T-helper 2 cell treated with Interferon-gamma antibody and Interleukin-4, amounts not matched to agents 100 ng/mL and 5 ng/mL, for 36 hours (primary cell): ENCODE measurements around the gene PLCB1. TPM values are rescaled to one million over a fixed set of nuclear protein-coding genes. Genes with fewer than 3 reads are reported as not detected.
"Not testable (repeated sequence)": the region's sequence is repeated elsewhere in the genome, so short reads cannot be mapped to it uniquely, and the experiment has no call there.

Experiments
- intact Hi-C: fragments of 100-400 bp; cut with micrococcal nuclease; formaldehyde crosslinking; loops from one replicate; pipeline ENCODE4 v1.15.1; 2023
- total RNA-seq: library from RNA; stranded (reverse); gene quantifications from 2 replicates; pipeline ENCODE4 v1.2.3, GENCODE V29; 2022

The PLCB1 gene
- total RNA-seq, 1 donor from 2014 or later, result 0.75 TPM

DNA sequence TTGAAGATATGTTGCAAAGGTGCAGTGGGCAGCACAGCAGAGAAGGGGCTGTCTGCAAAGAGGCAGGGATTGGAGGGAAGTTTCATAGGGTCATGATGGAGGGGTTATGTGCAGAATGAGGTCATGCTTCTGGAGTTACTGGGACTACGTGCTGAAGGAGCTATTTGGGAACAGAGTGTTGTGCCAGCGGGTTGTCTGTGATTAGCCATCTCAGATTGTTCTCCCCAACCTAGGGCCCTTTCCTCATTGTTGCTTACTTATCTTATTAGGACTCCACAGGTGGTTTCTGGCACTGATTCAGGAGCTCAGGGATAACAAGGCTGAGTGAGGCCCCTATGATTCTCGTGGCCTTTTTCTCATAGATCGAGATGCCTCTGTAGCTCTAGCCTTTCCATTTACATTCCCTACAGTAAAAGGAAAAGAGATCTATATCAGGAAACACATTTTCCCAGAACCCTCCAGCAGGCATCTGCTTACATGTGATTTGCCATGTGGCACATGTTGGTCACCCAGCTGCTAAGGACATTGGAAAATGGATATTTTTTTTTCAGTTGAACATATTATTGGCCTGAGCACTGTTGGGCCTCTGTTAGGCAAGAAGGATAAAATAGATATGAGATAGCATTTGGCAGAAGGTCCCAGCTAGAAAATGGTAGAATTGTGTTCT is 507.2 kb downstream of the PLCB1 start:
- intact Hi-C loops, result no loop called here

GRCh38 chr20:8640461-8640860 is 508.4 kb downstream of the PLCB1 start:
- intact Hi-C loops, result no loop called here

DNA sequence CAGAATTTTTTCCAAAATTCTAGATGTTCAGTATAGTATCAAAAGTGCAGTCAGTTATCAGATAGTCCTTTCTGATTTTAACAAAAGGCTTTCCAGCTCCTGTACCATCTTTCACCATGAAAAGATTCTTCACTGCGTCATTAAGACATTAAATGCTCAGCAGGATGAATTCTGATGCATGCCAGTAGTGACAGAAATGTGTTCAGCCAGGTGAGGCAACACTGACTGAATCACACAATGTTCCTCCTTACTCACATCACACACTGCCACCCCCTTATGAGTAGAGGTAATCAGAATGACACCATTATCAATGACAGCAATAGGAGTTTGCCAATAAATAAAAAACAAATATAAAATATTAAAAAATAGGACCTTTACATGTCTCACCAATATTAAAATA is 510.2 kb downstream of the PLCB1 start:
- intact Hi-C loops, result no loop called here

DNA sequence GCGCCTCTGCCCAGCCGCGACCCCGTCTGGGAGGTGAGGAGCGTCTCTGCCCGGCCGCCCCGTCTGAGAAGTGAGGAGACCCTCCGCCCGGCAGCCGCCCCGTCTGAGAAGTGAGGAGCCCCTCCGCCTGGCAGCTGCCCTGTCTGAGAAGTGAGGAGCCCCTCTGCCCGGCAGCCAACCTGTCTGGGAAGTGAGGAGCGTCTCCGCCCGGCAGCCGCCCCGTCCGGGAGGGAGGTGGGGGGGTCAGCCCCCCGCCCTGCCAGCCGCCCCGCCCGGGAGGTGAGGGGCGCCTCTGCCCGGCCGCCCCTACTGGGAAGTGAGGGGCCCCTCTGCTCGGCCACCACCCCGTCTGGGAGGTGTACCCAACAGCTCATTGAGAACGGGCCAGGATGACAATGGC is 512.4 kb downstream of the PLCB1 start:
- intact Hi-C loops, result not testable (repeated sequence)

- intact Hi-C loops, result no loop called here
These were observed 513.3 kb downstream of the PLCB1 start for GRCh38 chr20:8645326-8645725.

DNA sequence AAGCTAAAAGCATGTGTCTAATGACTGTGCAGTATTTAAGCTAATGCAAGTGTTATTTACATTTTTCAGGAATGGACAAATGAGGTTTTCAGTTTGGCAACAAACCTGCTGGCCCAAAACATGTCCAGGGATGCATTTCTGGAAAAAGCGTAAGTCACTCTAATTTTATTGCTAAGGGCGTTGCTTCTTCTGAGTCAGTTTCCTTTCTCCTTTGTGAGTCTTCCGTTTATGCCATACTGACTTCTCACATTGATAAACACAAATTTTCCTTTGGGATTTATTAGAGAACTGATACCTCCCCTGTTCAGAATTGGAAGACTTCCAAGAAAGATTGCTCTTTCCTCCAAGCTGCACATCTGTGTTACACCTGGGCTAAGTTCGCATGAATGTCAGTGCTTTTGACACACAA is 514.0 kb downstream of the PLCB1 start:
- intact Hi-C loops, result no loop called here

DNA sequence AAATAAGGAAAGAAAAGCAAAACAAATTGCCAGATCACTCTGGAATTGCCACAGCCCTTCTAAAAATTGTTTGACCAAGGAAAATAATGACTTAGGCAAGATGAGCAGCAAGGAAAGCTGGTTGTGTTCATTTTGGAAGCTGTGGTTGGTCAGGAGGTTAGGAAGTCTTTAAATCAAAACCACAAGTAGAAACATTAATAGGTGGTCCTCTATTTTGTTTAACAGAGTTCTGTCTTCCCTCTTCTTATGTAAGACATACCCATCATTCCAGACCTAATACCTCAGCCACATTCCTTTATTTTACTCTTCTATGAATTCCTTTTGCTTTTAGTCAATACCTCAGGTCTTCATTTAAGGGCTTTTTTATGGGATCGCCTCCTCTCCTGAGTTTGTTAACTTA is 514.6 kb downstream of the PLCB1 start:
- intact Hi-C loops, result no loop called here

DNA sequence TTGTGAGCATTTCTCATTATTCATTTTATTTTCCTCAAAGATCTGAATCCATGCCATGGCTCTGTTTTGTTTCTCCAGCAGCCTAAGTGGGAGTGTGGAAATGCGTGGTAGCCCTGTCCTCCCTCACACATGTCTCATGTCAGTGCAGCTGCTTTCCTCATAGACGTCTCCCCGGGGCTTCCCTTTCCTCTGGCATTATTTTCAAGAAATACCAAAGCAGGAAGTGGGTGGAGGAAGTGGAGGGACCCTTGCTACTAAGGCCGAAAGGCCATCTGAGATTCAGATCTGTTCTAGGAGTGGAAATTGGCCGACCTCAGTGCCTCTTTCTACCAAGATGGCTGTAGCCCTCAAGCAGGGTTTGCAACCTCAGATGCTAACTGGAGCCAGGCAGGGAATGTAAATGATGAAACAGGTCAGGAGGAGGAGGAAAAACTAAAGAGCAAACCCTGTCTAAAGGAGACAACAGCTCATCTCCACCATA is 515.9 kb downstream of the PLCB1 start:
- intact Hi-C loops, result no loop called here

DNA sequence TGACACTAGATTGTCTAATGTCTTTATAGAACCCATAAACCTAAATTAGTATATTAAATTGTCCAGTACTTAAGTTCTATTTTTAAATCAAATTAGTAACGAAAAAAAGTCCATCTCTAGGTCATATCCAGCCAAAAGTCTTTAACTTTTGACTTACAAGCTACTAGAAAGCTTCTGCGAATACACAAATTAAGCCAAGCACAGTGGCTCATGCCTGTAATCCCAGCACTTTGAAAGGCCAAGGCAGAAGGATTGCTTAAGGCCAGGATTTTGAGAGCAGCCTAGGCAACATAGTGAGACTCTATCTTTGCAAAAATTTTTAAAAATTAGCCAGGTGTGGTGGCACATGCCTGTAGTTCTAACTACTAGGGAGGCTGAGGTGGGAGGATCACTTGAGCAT is 516.4 kb downstream of the PLCB1 start:
- intact Hi-C loops, result no loop called here

GRCh38 chr20:8652396-8652795 is 520.3 kb downstream of the PLCB1 start:
- intact Hi-C loops, result no loop called here

GRCh38 chr20:8654486-8654885 is 522.4 kb downstream of the PLCB1 start:
- intact Hi-C loops, result no loop called here

GRCh38 chr20:8656335-8656734 is 524.3 kb downstream of the PLCB1 start:
- intact Hi-C loops, result no loop called here

GRCh38 chr20:8657664-8658063 is 525.6 kb downstream of the PLCB1 start:
- intact Hi-C loops, result no loop called here

- intact Hi-C loops, result no loop called here
These were observed 526.0 kb downstream of the PLCB1 start for GRCh38 chr20:8658103-8658502.

- intact Hi-C loops, result loop anchor here (1.0 to 5.0 kb wide), 2 partner anchors 71 to 641 kb away; no protein-coding TSS in a partner anchor
These were observed 529.3 kb downstream of the PLCB1 start for GRCh38 chr20:8661229-8661952.

DNA sequence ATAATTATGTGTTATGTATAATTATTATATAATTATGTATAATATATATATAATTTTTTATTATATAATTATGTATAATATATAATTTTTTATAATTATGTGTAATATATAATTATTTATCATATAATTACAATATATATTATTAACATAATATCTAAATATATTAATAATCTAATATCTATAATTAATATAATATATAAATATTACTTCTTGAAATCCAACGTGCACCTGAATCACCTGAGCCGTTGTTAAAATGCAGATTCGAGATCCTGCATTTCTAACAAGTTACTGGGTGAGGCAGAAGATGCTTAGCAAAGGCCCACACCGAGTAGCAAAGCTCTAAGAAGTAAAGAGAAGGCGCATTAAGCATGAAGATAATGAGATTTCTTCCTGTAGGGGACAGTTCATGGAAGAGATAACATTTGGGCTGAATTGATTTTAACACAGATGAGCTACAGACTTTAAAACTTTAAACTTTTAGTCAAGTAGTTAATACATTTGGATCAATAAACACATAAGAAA is 530.4 kb downstream of the PLCB1 start:
- intact Hi-C loops, result loop anchor here (5.0 kb wide), 1 partner anchor 70 kb away; no protein-coding TSS in a partner anchor

- intact Hi-C loops, result loop anchor here (5.0 kb wide), 1 partner anchor 69 kb away; no protein-coding TSS in a partner anchor
These were observed 531.4 kb downstream of the PLCB1 start for GRCh38 chr20:8663424-8663823.

GRCh38 chr20:8664778-8665177 is 532.7 kb downstream of the PLCB1 start:
- intact Hi-C loops, result loop anchor here (5.0 kb wide), 1 partner anchor 68 kb away; no protein-coding TSS in a partner anchor

GRCh38 chr20:8667306-8667705 is 535.2 kb downstream of the PLCB1 start:
- intact Hi-C loops, result no loop called here

DNA sequence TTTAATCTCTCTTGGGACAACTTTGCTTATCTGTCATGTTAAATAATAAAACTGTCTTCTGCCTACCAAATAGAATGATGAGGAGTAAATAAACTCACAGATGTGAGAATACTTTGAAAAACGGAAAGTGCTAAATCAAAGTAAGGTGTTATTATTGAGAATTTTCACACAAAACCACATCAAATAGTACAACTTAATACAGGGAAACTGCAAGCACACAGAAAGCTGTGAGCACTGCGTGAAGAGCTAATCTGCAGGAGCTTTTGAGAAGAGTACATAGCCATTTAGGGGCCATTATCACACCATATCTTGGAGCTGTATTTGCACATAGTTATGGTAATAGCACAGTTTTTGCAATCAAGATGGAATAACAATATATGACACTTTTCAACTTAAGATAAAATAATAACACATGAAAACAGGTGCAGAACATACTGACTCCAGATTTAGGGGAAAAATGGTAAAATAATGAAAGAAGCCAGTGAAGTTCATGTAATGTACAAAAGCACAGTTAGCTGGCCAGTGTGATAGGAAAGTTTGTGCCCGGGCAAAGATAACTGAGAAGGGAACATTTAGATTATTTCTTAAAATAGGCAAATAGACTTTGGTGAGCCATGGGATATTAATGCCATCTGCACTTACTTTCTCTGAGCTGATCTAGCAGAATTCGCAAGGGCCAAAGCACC is 538.3 kb downstream of the PLCB1 start:
- intact Hi-C loops, result no loop called here

DNA sequence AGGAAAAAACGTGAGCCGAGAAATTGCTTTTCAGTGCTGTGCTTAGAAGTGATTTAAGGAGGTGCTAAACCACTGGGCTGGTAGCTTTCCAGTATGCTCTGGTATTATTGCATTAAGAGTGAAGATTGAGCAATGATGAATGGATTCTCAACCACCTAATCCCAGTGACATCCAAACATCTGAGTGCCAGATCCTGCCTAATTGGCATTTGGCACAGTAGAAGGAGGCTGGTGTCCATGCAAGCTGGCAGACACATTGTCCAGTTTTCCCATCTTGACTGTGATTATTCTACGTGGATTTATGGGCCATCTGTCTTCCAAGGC is 538.8 kb downstream of the PLCB1 start:
- intact Hi-C loops, result no loop called here

- intact Hi-C loops, result no loop called here
These were observed 539.4 kb downstream of the PLCB1 start for GRCh38 chr20:8671370-8671961.
